Gastroesophageal sphincter (tissue), 3 donors: ENCODE measurements around the gene HTR4.

Experiments used
- POLR2A ChIP-seq, 2 donors: fragments of 450-650 bp; IDR thresholded peaks; one replicate each; pipeline ENCODE4 v1.6.1; 2017; ENCODE audit warnings: antibody characterized with exemption in 2 of 2, mild to moderate bottlenecking in 2 of 2, moderate library complexity in 1 of 2
- POLR2AphosphoS5 ChIP-seq: sonication (generic); formaldehyde crosslinking; IDR thresholded peaks from one replicate; pipeline ENCODE4 v1.6.1; 2017; ENCODE audit warnings: antibody characterized with exemption
- TF ChIP-seq, protein P1 (sequence below), 4 experiments: fragments of 200-600 bp in 2 of 4; fragments of 450-650 bp in 2 of 4; sonication (generic) in 1 of 4; IDR thresholded peaks; one replicate each; pipeline ENCODE4 v1.5.1; 2017 to 2019; ENCODE audit warnings: antibody characterized with exemption in 4 of 4, mild to moderate bottlenecking in 2 of 4, moderate library complexity in 2 of 4

DNA sequence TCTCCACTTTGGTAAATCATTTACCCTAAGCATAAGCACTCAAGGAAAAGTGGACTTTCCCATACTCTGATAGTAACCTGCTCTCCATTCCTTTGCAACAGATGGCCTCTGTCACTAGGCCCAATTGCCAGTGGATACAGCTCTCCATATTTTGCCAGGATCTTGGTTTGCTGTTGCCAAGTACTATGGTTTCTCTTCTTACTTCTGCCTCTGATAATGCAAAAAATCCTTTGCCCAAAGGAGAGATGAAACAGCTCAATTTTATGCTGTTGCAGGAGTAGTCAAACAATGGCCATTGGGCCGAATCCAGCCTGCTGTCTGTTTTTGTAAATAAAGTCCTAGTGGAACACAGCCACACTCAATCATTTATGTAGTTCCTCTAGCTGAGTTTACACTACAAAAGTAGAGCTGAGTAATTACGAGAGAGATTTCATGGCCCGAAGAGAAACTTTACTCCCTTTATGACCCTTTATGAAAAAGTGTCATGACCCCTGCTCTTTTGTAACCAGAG, 92.5 kb downstream of the HTR4 start:
- TF ChIP-seq, protein P1, sequence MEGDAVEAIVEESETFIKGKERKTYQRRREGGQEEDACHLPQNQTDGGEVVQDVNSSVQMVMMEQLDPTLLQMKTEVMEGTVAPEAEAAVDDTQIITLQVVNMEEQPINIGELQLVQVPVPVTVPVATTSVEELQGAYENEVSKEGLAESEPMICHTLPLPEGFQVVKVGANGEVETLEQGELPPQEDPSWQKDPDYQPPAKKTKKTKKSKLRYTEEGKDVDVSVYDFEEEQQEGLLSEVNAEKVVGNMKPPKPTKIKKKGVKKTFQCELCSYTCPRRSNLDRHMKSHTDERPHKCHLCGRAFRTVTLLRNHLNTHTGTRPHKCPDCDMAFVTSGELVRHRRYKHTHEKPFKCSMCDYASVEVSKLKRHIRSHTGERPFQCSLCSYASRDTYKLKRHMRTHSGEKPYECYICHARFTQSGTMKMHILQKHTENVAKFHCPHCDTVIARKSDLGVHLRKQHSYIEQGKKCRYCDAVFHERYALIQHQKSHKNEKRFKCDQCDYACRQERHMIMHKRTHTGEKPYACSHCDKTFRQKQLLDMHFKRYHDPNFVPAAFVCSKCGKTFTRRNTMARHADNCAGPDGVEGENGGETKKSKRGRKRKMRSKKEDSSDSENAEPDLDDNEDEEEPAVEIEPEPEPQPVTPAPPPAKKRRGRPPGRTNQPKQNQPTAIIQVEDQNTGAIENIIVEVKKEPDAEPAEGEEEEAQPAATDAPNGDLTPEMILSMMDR (IDR thresholded peaks at IDR 0.05), result no peak
- TF ChIP-seq POLR2AphosphoS5 (no peak), POLR2A (IDR thresholded peaks at IDR 0.05) (no peak)
